HG03064 (cell line): ENCODE data around the gene ACP1.

Experiments
- ATAC-seq: cut with Tn5 transposase; IDR thresholded peaks from one replicate; pipeline ENCODE4 v1.9.1; 2021; ENCODE audit warnings: low read depth; ENCODE audit not compliant: unreplicated experiment

Gene ACP1

DNA sequence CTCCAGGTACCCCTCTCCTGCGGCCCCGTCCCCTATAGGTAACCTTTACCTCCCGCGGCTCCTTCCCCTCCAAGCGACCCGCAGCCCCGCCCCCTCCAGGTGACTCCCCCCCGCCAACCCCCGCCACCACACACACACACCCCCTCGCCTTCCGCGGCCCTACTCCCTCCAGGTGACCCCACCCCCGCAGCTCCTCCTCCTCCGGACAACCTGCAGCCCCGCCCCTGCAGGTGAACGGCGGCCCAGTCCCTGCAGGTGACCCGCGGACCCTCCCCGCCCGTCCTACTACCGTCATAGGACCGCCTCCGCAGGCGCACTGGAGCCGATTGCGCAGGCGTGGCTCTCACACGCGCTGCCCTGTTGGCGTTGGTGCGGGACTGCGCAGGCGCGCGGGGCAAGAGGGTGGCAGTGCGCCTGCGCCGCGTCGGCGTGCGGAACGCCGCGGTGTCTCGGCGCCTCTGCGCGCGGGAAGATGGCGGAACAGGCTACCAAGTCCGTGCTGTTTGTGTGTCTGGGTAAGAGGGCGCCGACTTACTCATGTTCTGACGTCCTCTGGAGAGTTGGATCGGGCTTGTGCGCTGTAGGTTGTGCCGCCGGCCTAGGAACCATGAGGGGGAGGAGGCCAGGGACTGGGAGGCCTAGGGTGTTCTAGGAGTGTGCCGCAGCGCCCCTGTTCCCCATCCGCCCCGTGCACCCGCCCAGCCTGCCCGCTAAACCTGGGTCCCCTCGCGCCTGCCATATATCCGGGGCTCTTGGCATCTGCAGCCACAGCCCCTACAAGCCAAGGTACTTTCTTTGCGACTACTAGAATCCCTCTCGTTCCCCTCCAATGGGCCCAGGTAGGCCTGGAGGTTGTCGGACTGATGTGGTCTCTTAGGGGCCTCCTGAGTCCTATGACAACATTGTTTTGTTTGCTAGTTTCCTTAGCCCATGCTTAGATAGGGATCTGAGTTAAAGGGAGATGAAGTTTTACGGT lies at the start of gene ACP1:
TSS of gene ACP1 (plus strand) at position 455 of the 976 bp plus-strand sequence. CDS start at position 473, 18 bp downstream.
- ATAC-seq = peak; percentile 88

- ATAC-seq = no peak
These were observed 48.7 kb upstream of the ACP1 start for GRCh38 chr2:216068-216467.

GRCh38 chr2:223451-223850 lies 41.3 kb upstream of the ACP1 start:
- no peak for ATAC-seq

GRCh38 chr2:223971-224760 lies 40.6 kb upstream of the ACP1 start:
- ATAC-seq = no peak

DNA sequence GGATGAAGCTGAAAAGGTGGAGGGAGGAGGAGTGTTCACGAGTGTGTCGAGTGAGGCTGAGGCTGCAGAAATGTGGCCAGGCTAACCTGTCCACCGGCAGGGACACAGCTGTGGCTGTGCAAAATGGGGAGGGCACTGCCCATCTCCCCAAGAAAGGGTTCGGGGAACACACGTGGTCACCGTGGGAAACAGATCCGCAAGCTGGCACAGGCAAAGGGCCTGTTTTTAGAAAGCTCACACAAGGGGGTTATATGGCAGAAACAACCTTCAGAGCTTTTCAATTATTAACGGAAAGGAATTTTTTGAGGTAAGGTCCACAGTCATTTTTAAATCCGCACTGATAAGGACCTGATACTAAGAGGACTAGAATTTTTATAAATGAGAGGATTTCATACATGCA lies 36.6 kb upstream of the ACP1 start:
- ATAC-seq = no peak

DNA sequence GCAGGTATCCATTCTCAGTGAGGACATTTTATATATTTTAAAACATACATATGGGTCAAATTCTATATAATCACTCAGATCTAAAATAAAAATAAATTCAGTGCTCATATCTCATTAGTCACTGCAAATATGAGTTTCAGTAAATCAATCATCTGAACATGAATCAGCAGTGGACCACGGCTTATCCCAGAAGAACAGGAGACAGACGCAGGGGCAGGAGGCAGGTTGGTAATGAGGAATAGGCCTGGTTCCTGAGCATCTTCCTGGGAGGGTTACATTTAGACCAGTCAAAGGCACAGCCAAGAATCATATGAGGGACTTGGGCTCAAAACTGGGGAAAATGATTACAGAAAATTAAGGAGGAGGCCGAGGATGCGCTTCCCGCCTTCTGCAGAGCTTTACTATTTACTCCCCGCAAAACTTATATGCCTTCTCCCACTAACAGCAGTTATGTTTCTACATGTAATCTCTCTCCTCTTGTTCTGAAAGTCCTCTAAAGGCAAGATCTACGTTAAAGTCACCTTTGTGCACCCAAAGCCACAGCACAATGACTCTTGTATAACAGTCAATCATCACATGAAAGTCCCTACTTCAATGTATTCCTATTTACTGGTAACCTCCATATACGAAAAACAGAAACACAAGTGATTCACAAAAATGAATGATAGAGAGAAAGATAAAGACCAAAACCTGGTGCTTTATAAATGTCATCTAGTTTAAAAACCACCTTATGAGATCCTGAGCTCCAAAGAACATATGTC lies 36.0 kb upstream of the ACP1 start:
- ATAC-seq = no peak

- ATAC-seq = no peak
These were observed 33.1 kb upstream of the ACP1 start for GRCh38 chr2:231521-232185.

DNA sequence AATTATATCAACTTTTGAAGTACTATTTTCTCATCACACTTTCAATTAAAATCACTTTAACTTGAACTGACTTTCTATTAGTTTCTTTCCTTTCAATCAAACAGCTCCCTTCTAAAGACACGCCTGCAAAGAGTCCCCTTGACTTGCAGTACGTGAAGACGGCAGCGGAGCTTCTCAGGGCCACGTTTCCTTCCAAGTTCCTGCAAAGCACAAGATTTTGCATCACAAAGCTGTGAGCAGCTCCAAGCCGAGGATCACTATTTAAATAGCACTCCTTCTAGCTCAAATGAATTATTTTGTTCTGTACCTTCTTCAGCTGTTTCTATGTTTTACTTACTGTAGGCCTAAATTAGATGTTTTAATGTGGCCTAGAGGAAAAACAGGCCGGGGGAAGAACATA lies 31.7 kb upstream of the ACP1 start:
- ATAC-seq = no peak

- ATAC-seq = no peak
These were observed 30.3 kb upstream of the ACP1 start for GRCh38 chr2:234421-234820.

- ATAC-seq = no peak
These were observed 27.7 kb upstream of the ACP1 start for GRCh38 chr2:236993-237539.

DNA sequence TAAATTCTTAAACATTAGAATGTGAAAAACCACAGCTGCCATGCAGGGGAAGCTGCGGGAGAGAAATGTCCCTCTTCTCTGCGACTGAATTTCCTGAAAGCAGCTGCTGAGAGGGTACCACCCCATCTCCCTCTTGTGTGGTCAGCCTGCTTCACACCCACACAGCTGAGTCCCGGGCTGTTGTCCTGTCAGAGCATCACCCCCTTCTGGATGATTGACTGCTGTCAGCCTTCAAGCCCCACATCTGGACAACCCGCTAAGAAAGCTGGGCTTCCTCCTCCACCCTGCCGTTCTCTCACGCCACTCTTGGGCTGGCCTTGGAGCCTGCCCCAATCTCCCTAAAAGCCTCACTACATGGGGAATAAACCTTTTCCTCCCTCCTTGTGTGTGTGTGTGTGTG lies 26.9 kb upstream of the ACP1 start:
- ATAC-seq = no peak

DNA sequence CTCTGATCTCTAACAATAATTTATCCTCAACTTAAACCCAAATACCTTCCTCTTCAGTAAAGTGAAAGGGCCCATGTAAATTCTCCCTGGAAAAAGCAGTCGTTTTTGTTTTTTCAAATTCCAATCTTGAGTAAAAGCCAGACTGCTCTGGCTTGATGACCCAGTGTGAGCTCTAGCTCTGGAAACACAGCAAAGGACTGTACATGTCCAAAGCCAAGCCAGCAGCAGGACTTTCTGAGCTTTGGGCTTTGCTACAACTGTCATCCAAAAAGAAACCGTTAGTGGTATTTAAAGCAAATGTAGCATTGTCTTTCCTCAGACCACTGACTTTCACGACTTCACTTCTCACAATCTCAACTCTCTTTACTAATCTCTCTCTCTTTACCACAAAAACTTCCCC lies 26.3 kb upstream of the ACP1 start:
- no peak for ATAC-seq

- no peak for ATAC-seq
These were observed 25.9 kb upstream of the ACP1 start for GRCh38 chr2:238869-239268.

DNA sequence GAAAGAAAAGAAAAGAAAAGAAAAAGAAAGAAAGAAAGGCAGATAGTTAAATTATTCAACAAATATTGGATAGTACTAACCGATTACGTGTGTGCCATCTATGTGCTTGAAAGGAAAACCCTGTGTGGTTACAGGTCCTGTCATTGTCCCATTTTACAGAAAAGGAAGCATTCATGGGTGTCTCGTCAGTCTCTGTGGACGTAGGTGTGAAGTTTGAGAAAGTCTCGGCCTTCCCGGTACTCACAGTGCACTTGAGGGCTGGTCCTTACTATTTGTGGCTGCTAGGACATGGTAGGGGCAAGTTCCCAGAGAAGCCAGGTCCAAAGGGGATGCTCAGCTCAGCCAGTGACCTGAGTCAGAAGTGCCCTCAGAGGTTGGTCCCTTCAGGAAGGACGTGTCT lies 20.2 kb upstream of the ACP1 start:
- no peak for ATAC-seq

DNA sequence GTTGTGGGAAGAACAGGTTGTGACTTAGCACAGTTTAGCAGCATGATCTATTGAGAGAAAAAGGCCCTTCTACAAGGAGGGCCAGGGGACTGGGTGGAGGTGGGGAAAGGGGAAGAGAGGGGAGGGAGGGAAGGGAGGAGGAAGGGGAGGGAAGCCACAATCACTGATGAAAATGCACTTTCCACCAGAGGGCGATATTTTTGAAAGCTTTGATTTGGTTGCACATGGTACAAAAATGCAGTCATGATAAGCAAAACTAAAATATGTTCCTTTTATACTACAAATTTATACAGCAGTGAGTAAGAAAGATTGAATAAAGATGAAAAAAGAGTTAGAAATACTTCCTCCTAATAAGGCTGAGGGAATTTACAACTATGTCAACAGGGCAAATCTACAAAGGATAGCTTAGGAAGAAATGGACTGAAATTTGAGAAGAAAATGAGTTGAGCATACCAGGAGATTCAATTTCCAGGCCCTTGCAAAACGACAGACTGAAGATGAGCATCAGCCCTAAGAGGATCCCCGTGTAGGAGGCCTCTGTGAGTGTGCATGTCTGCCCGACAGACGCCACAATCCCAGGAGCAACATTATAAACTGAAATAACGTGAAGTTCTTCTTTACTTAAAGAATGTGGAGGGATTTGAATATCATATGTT lies 18.1 kb upstream of the ACP1 start:
- no peak for ATAC-seq

DNA sequence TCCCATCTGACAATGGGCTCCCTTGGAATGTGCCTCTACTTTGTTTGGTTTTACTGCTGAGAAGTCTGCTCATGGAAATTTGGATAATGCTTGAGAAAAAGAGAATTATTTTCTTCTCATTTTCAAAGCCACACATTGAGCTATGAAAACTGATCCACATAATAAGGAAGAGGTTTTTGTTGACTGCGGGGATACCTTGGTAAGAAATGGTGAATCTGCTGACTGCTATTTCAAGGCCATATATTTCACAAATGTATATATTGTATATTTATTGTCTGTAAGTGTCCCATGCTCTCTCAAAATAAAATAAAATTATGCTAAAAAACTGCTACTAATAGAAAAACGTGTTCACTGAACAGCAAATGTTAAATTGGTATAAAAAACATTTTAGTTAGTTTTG lies 16.0 kb upstream of the ACP1 start:
- no peak for ATAC-seq

DNA sequence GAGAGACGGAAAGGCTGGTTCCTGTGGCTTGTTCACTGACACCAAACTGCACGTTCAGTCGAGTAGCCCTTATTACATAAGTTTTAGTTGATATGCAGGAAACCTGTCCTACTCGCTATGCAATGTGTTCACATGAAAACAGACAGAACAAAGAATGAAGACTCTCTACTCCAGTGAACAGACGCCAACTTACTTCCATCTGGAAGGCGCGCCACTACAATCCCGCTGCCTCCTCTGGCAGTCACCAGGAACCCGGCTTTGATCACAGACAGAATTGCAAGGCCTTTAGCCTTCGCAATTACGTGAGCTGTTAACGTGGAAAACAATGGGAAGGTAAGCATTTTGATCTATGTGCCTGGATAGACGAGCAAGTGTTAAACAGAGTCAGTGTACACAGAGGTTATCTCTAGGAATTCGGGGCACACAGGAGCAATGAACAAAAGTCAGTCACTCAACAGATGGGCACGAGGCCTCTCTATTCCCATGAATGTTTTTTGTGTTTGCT lies 15.2 kb upstream of the ACP1 start:
- no peak for ATAC-seq

- ATAC-seq = no peak
These were observed 12.6 kb upstream of the ACP1 start for GRCh38 chr2:252001-252602.

DNA sequence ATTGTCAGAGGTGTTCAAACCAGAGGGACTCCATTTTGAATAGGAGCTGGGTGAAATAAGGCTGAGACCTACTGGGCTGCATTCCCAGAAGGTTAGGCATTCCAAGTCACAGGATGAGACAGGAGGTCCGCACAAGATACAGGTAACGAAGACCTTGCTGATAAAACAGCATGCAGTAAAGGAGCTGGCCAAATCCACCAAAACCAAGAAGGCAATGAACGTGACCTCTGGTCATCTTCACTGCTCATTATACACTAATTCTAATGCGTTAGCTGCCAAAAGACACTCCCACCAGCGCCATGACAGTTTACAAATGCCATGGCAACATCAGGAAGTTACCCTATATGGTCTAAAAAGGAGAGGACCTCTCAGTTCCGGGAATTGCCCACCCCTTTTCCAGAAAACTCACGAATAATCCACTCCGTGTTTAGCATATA lies 11.5 kb upstream of the ACP1 start:
- no peak for ATAC-seq
